WTC11 (cell line): ENCODE measurements around the gene CELF4. TPM values are rescaled to one million over a fixed set of nuclear protein-coding genes. Genes with fewer than 3 reads are reported as not detected.

Source experiments
- ATAC-seq: fragments of 200-7000 bp; cut with Tn5 transposase; 2 replicates; pipeline ENCODE4 v1.10.0; 2021; ENCODE audit warnings: mild to moderate bottlenecking, moderate library complexity
- CTCF ChIA-PET: fragments of 300-600 bp; sonication (Branson Sonifier 250); formaldehyde crosslinking; loops from one replicate; lab custom pipeline; 2021; ENCODE audit warnings: antibody characterized with exemption; lab: Charles Lee
- POLR2A ChIA-PET: fragments of 350-600 bp; sonication (Branson Sonifier 250); formaldehyde crosslinking; loops from one replicate; lab custom pipeline; 2021; ENCODE audit warnings: antibody characterized with exemption; lab: Charles Lee
- DNase-seq: peaks from one replicate; pipeline ENCODE4 v3.0.0; 2021; ENCODE audit warnings: low spot score
- H3K27ac Mint-ChIP-seq: 2 replicates; pipeline ENCODE4 v1.8.0; 2021; ENCODE audit warnings: mixed read lengths
- H3K27me3 Mint-ChIP-seq: 2 replicates; pipeline ENCODE4 v1.8.0; 2021; ENCODE audit warnings: low read depth, mild to moderate bottlenecking, moderate library complexity, mixed read lengths
- H3K36me3 Mint-ChIP-seq: 2 replicates; pipeline ENCODE4 v1.8.0; 2021; ENCODE audit warnings: mixed read lengths
- H3K4me1 Mint-ChIP-seq: 2 replicates; pipeline ENCODE4 v1.8.0; 2022; ENCODE audit warnings: mixed read lengths
- H3K4me3 Mint-ChIP-seq: 2 replicates; pipeline ENCODE4 v1.8.0; 2021; ENCODE audit warnings: mild to moderate bottlenecking, moderate library complexity, mixed read lengths
- H3K9me3 Mint-ChIP-seq: 2 replicates; pipeline ENCODE4 v1.8.0; 2021; ENCODE audit warnings: mixed read lengths
- ATF1 ChIP-seq: sonication (generic); formaldehyde crosslinking; IDR thresholded peaks from 2 replicates; pipeline ENCODE4 v1.8.1; 2023; ENCODE audit warnings: mild to moderate bottlenecking, moderate library complexity, missing genetic modification reagents
- ATF2 ChIP-seq: sonication (generic); formaldehyde crosslinking; IDR thresholded peaks from 2 replicates; pipeline ENCODE4 v1.8.1; 2022; ENCODE audit warnings: low read depth, missing genetic modification reagents, borderline replicate concordance
- ATF3 ChIP-seq: sonication (generic); formaldehyde crosslinking; conservative IDR thresholded peaks from 2 replicates; pipeline ENCODE4 v1.8.1; 2022; ENCODE audit warnings: mild to moderate bottlenecking, missing genetic modification reagents
- E2F1 ChIP-seq: sonication (generic); formaldehyde crosslinking; IDR thresholded peaks from 2 replicates; pipeline ENCODE4 v1.8.0; 2022; ENCODE audit warnings: mild to moderate bottlenecking, missing genetic modification reagents
- ELF4 ChIP-seq: sonication (generic); formaldehyde crosslinking; IDR thresholded peaks from 2 replicates; pipeline ENCODE4 v1.8.1; 2022; ENCODE audit warnings: low read depth, mild to moderate bottlenecking, moderate library complexity, missing genetic modification reagents
- ESRRA ChIP-seq: sonication (generic); formaldehyde crosslinking; IDR thresholded peaks from 2 replicates; pipeline ENCODE4 v1.8.1; 2022; ENCODE audit warnings: mild to moderate bottlenecking, missing genetic modification reagents, borderline replicate concordance
- GTF2I ChIP-seq: fragments of 250-450 bp; sonication (Bioruptor Pico); conservative IDR thresholded peaks from 2 replicates; pipeline ENCODE4 v1.4.0; 2021; ENCODE audit warnings: mild to moderate bottlenecking
- JAZF1 ChIP-seq: fragments of 250-450 bp; sonication (Bioruptor Pico); IDR thresholded peaks from 2 replicates; pipeline ENCODE4 v1.9.0; 2021; ENCODE audit warnings: moderate library complexity, mild to moderate bottlenecking, inconsistent platforms
- JUN ChIP-seq: sonication (generic); formaldehyde crosslinking; IDR thresholded peaks from 2 replicates; pipeline ENCODE4 v1.8.0; 2023; ENCODE audit warnings: mild to moderate bottlenecking, missing genetic modification reagents
- NFE2L1 ChIP-seq: sonication (generic); formaldehyde crosslinking; IDR thresholded peaks from 2 replicates; pipeline ENCODE4 v1.8.1; 2023; ENCODE audit warnings: missing genetic modification reagents
- NFYB ChIP-seq: sonication (generic); formaldehyde crosslinking; conservative IDR thresholded peaks from 2 replicates; pipeline ENCODE4 v1.8.0; 2022; ENCODE audit warnings: low read depth, missing genetic modification reagents
- NR2C2 ChIP-seq: sonication (generic); formaldehyde crosslinking; IDR thresholded peaks from 2 replicates; pipeline ENCODE4 v1.8.0; 2022; ENCODE audit warnings: mild to moderate bottlenecking, missing genetic modification reagents
- PREB ChIP-seq: sonication (generic); formaldehyde crosslinking; IDR thresholded peaks from 2 replicates; pipeline ENCODE4 v1.8.1; 2022; ENCODE audit warnings: mild to moderate bottlenecking, missing genetic modification reagents, moderate library complexity, borderline replicate concordance
- RELA ChIP-seq: sonication (generic); formaldehyde crosslinking; IDR thresholded peaks from 2 replicates; pipeline ENCODE4 v1.8.1; 2022; ENCODE audit warnings: missing genetic modification reagents, mild to moderate bottlenecking, borderline replicate concordance
- SMAD4 ChIP-seq: sonication (generic); formaldehyde crosslinking; IDR thresholded peaks from 2 replicates; pipeline ENCODE4 v1.8.0; 2022; ENCODE audit warnings: mild to moderate bottlenecking, missing genetic modification reagents
- ZBTB21 ChIP-seq: sonication (generic); formaldehyde crosslinking; IDR thresholded peaks from 2 replicates; pipeline ENCODE4 v1.8.1; 2023; ENCODE audit warnings: mild to moderate bottlenecking, missing genetic modification reagents, borderline replicate concordance
- ZNF281 ChIP-seq: sonication (generic); formaldehyde crosslinking; IDR thresholded peaks from 2 replicates; pipeline ENCODE4 v1.8.0; 2023; ENCODE audit warnings: mild to moderate bottlenecking, missing genetic modification reagents
- ZNF416 ChIP-seq: fragments of 250-450 bp; sonication (Bioruptor Pico); IDR thresholded peaks from 2 replicates; pipeline ENCODE4 v1.9.0; 2021; ENCODE audit warnings: mild to moderate bottlenecking, inconsistent platforms
- ZNF512 ChIP-seq: sonication (generic); formaldehyde crosslinking; IDR thresholded peaks from 2 replicates; pipeline ENCODE4 v1.8.1; 2022; ENCODE audit warnings: missing genetic modification reagents, borderline replicate concordance
- total RNA-seq: library from RNA; stranded (reverse); gene quantifications from 3 replicates; pipeline ENCODE4 v1.2.3, GENCODE V29; 2021

CELF4 gene
- total RNA-seq, 1 experiment from 2014 or later: 2.9 TPM

- no peak for DNase-seq
- peaks cover 38% of the 10 kb centered on the region for H3K27me3 Mint-ChIP-seq
- no peak for TF ChIP-seq ELF4 (CRISPR knock-in tag)
- no peak for TF ChIP-seq ZNF416
- no peak for TF ChIP-seq ATF2 (CRISPR knock-in tag)
- no peak for TF ChIP-seq JAZF1
- no peak for TF ChIP-seq ZBTB21
- TF ChIP-seq E2F1 (CRISPR knock-in tag): no peak
- TF ChIP-seq ZNF281 (CRISPR knock-in tag): no peak
- TF ChIP-seq, all 79 proteins: peak for 0
- ChIA-PET POLR2A (no interaction called here), CTCF (no interaction called here)
- no peak overlapping the region for H3K4me3 Mint-ChIP-seq
- H3K36me3 Mint-ChIP-seq: no peaks in the 10 kb centered on the region
- no peaks in the 10 kb centered on the region for H3K9me3 Mint-ChIP-seq
- peaks cover 3% of the 10 kb centered on the region for H3K4me1 Mint-ChIP-seq
- no peak overlapping the region for H3K27ac Mint-ChIP-seq
- ATAC-seq: no peak
Measured at GRCh38 chr18:37260367-37261093, 305.1 kb downstream of the CELF4 start.

- ChIA-PET POLR2A (no interaction called here), CTCF (no interaction called here)
- no peak overlapping the region for H3K4me3 Mint-ChIP-seq
- DNase-seq: no peak
- H3K36me3 Mint-ChIP-seq: no peaks in the 10 kb centered on the region
- no peak for TF ChIP-seq SMAD4 (CRISPR knock-in tag)
- TF ChIP-seq RELA (CRISPR knock-in tag): no peak
- no peak for TF ChIP-seq ATF3
- no peak for TF ChIP-seq PREB (CRISPR knock-in tag)
- TF ChIP-seq ZBTB21: no peak
- no peak for TF ChIP-seq JUN (CRISPR knock-in tag)
- TF ChIP-seq ZNF512 (CRISPR knock-in tag): no peak
- TF ChIP-seq NFYB (CRISPR knock-in tag): no peak
- no peak for TF ChIP-seq ATF2 (CRISPR knock-in tag)
- TF ChIP-seq NFE2L1 (CRISPR knock-in tag): no peak
- TF ChIP-seq ATF1 (CRISPR knock-in tag): no peak
- TF ChIP-seq NR2C2 (CRISPR knock-in tag): no peak
- TF ChIP-seq ESRRA (CRISPR knock-in tag): no peak
- no peak for TF ChIP-seq GTF2I (CRISPR knock-in tag)
- no peak overlapping the region for H3K27ac Mint-ChIP-seq
- no peaks in the 10 kb centered on the region for H3K9me3 Mint-ChIP-seq
- peaks cover 46% of the 10 kb centered on the region for H3K27me3 Mint-ChIP-seq
- ATAC-seq: no peak
- peaks cover 5% of the 10 kb centered on the region for H3K4me1 Mint-ChIP-seq
Measured at GRCh38 chr18:37259711-37260110, 305.9 kb downstream of the CELF4 start.
